ENCODE measurements around the gene ADCY3.

Gene ADCY3

GRCh38 chr2:24827321-24828237 is 92.5 kb downstream of the ADCY3 start:
- DNase-seq: peak; percentile 81 to 91

DNA sequence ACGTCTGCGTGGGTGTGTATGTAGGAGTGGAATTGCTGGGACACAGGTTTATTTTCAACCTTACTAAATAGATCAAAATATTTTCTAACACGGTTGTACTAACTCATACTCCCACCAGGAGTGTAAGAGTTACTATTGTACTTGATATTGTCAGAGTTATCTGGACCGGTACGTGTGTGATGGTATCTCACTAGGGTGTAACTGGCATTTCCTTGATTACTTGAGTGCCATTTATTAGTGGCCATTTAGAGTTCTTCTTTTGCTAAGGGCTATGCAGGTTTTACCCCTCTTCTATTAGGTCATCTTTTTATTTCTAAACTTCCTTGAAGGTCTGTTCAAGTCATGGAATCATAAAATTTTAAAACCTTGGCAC is 93.3 kb downstream of the ADCY3 start:
- no peak for DNase-seq

- peak in 1 of 2 experiments; percentile 11 for DNase-seq
Observed at GRCh38 chr2:24825883-24826772, 93.9 kb downstream of the ADCY3 start.

GRCh38 chr2:24824966-24825882 is 94.8 kb downstream of the ADCY3 start:
- DNase-seq: peak in 1 of 2 experiments; percentile 24

- no peak for DNase-seq
Observed at GRCh38 chr2:24824071-24824588, 95.9 kb downstream of the ADCY3 start.

GRCh38 chr2:24822049-24822706 is 97.9 kb downstream of the ADCY3 start:
- no peak for DNase-seq

DNA sequence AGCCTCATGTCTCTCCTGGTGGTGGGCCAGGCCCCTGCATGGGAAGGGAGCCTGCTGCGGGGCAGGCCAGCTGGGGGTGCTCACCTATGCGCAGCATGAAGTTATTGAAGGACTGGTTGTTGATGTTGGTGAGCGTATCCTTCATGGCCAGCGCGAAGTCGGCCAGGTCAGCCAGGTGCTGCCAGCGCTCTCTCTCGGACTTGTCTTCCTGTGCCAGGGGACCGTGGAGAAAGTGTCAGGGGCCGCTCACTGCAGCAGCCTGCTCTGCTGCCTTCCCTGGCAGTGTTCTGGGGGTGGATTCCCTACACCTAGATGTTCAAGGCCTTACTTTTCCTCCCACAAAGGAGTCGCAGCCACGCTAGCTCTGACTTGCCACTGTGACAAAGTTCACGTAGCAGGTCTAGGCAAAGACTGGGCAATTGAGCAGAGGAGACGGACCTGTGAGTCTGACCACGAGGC is 98.6 kb downstream of the ADCY3 start:
- DNase-seq: no peak

DNA sequence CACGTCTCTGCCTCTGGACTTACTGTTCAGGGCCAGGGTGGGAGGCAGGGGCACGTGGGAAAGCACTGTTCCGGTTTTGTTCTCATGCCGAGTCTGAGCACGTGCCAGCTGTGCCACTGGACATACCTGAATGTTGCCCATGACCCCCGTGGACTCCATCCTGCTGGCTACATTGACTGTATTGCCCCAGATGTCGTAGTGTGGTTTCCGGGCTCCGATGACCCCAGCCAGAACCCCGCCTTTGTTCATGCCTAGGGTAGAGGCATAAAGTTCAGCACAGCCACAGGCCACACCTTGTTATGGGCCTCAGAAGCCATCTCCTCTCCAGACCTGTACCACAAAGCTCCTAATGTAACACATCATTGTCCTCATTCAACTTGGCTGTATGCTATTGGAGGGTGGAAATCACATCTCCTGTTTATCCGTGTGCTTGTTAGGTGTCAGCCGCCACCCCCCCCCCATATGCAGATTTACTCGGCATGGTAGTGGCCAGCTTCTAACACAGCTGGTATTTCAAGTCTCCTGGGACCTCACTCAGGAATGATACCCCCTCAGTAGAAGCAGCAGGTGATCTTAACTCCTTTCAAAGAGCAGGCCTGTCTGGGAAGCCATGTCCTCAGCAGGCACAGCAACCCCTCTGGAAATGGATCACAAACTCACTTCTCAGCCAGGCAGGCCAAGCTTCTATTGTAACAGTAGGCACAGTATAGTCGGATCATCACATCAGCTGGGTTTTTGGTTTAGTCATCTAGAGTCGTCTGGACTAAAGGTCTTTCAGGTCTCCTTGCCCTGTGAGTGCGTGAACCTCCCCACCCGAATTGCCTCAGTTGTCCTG is 99.2 kb downstream of the ADCY3 start:
- DNase-seq: peak in 1 of 2 experiments; percentile 10

DNA sequence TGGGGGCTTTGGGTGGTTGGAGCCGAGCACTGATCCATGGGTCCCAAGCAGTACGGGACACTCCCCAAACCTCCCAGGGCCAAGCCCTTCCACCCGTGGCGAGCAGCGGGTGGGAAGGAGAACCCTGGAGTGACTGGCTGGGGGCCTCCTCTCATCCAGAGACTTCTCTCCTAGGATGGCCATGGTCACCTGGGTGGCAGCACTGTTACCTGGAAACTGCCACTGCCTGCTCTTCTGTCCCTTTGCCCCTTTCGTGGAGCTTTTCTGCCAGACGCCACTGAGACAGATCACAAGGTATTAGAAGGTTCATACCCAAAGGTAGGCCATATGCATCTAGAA is 99.9 kb downstream of the ADCY3 start:
- DNase-seq: no peak

GRCh38 chr2:24819442-24820174 is 100.4 kb downstream of the ADCY3 start:
- DNase-seq: no peak

- no peak for DNase-seq
Observed at GRCh38 chr2:24818721-24819167, 101.3 kb downstream of the ADCY3 start.

GRCh38 chr2:24816884-24817283 is 103.2 kb downstream of the ADCY3 start:
- no peak for DNase-seq

GRCh38 chr2:24816404-24816803 is 103.6 kb downstream of the ADCY3 start:
- DNase-seq: no peak

DNA sequence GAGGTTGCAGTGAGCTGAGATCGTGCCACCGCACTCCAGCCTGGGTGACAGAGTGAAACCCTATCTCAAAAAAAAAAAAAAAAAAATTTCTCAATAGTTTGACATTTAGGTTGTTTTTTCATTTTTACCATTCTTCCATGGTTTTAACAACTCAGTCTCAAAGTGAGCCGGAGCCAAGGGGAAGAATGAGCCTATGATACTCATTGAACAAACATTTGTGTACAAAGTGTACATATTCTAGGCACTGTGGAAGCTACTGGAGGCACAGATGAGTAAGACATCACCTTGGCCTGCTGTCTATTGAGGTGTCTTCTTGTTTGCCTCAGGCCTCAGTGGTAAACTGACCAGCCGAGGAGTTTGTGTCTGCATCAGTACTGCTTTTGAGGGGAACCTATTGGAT is 104.9 kb downstream of the ADCY3 start:
- DNase-seq: no peak

DNA sequence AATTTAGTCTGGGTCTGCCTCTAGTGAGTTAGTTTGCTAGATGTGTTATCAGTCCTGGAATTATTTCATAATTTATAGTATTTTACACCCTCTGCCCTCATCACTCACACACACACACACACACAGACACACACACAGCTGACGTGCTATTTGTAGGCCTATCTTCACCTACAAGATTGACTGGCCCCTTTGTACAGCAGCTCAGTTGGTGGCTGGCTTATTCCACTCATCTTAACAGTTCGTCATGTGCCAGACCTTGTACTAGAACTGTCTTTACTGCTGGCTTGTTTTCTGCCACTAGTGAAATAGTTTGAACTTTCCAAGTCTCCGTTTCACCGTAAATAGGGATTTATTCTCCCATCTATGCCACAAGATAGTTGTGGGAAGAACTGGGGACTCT is 105.5 kb downstream of the ADCY3 start:
- no peak for DNase-seq

- DNase-seq: no peak
Observed at GRCh38 chr2:24813691-24814137, 106.3 kb downstream of the ADCY3 start.

DNA sequence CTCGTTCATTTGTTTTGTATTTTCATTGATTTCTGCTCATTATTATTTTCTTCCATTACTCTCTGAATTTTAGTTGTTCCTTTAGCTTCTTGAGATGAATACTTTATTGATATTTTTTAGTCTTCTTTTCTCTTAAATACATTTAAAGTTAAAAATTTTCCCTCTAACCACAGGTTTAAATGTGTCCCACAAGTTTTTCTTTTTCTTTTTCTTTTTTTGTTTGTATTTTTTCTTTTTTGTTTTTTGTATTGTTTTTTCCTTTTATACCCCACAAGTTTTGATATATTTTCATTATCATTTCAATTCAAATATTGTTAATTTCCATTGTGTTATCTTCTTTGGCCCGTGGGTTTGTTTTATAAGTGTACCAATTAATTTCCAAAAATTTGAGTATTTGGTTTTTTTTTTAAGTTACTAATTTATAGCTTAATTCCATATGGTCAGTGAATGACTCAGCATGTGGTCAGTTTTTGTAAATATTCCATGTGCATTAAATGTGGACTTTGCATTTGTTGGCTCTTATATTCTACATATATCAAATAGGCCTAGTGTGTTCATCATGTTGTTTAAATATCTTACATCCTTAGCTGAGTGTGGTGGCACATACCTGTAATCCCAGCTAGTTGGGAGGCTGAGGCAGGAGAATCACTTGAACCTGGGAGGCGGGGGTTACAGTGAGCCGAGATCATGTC is 110.6 kb downstream of the ADCY3 start:
- DNase-seq: no peak

GRCh38 chr2:24806661-24807036 is 113.4 kb downstream of the ADCY3 start:
- DNase-seq: no peak
